GM19351 (cell line): ENCODE measurements around the gene PKNOX2.

Source experiments
- ATAC-seq: cut with Tn5 transposase; IDR thresholded peaks from one replicate; pipeline ENCODE4 v1.9.1; 2021; ENCODE audit warnings: mild to moderate bottlenecking, moderate library complexity; ENCODE audit not compliant: unreplicated experiment

PKNOX2 gene

GRCh38 chr11:125154378-125155099 is 10.0 kb upstream of the PKNOX2 start:
- no peak for ATAC-seq

- no peak for ATAC-seq
Observed at GRCh38 chr11:125155100-125155444, 9.5 kb upstream of the PKNOX2 start.

GRCh38 chr11:125155767-125156166 is 8.8 kb upstream of the PKNOX2 start:
- ATAC-seq = no peak

- no peak for ATAC-seq
Observed at GRCh38 chr11:125156346-125157117, 8.0 kb upstream of the PKNOX2 start.

GRCh38 chr11:125157118-125157733 is 7.3 kb upstream of the PKNOX2 start:
- no peak for ATAC-seq

- ATAC-seq = no peak
Observed at GRCh38 chr11:125157953-125158680, 6.4 kb upstream of the PKNOX2 start.

- ATAC-seq = no peak
Observed at GRCh38 chr11:125162743-125163142, 1.8 kb upstream of the PKNOX2 start.

- ATAC-seq = no peak
Observed at GRCh38 chr11:125163431-125164063, 1.0 kb upstream of the PKNOX2 start.

- ATAC-seq = no peak
Observed at GRCh38 chr11:125164091-125164421, 495 bp upstream of the PKNOX2 start.

GRCh38 chr11:125165111-125165842 is 726 bp downstream of the PKNOX2 start:
- peak; percentile 28 for ATAC-seq

GRCh38 chr11:125165843-125166763 is 1.6 kb downstream of the PKNOX2 start:
- no peak for ATAC-seq

- no peak for ATAC-seq
Observed at GRCh38 chr11:125166764-125167291, 2.3 kb downstream of the PKNOX2 start.

- no peak for ATAC-seq
Observed at GRCh38 chr11:125167292-125167953, 2.9 kb downstream of the PKNOX2 start.

- no peak for ATAC-seq
Observed at GRCh38 chr11:125167954-125168835, 3.6 kb downstream of the PKNOX2 start.

GRCh38 chr11:125168918-125169456 is 4.4 kb downstream of the PKNOX2 start:
- no peak for ATAC-seq

GRCh38 chr11:125170001-125170509 is 5.5 kb downstream of the PKNOX2 start:
- no peak for ATAC-seq

- no peak for ATAC-seq
Observed at GRCh38 chr11:125170510-125171031, 6.0 kb downstream of the PKNOX2 start.
